Prostate gland (tissue), 2 donors: ENCODE measurements around the gene IL13.

Experiments
- CTCF ChIP-seq, 4 experiments: fragments of 200-600 bp in 2 of 4; fragments of 450-650 bp in 2 of 4; sonication (generic) in 2 of 4; IDR thresholded peaks; 1 replicate in 3 of 4; 2 replicates in 1 of 4; pipeline ENCODE4 v1.5.1; 2016 to 2019; ENCODE audit warnings: antibody characterized with exemption in 4 of 4, mild to moderate bottlenecking in 2 of 4, moderate library complexity in 2 of 4
- POLR2A ChIP-seq: fragments of 450-650 bp; IDR thresholded peaks from one replicate; pipeline ENCODE4 v1.6.1; 2016; ENCODE audit warnings: antibody characterized with exemption, mild to moderate bottlenecking
- POLR2AphosphoS5 ChIP-seq: sonication (generic); formaldehyde crosslinking; IDR thresholded peaks from one replicate; pipeline ENCODE4 v1.6.1; 2017; ENCODE audit warnings: antibody characterized with exemption

- TF ChIP-seq POLR2A (no peak), CTCF (IDR thresholded peaks at IDR 0.05) (no peak), POLR2AphosphoS5 (no peak)
Measured at GRCh38 chr5:132629230-132629944, 28.6 kb upstream of the IL13 start.
